Activated naive CD4-positive, alpha-beta T cell treated with anti-CD3 and anti-CD28 coated beads, Interleukin-2, amount 50 U/mL, for 72 hours (primary cell): ENCODE measurements around the gene NECTIN2. TPM values are rescaled to one million over a fixed set of nuclear protein-coding genes. Genes with fewer than 3 reads are reported as not detected.
"Not testable (repeated sequence)": the region's sequence is repeated elsewhere in the genome, so short reads cannot be mapped to it uniquely, and the experiment has no call there.

Source experiments
- ATAC-seq, 2 donors: fragments of 150-1000 bp; cut with Tn5 transposase; 2 replicates each; pipeline ENCODE4 v1.10.0; 2021; ENCODE audit warnings: mild to moderate bottlenecking in 2 of 2, moderate library complexity in 2 of 2
- DNase-seq, 2 donors: peaks; one replicate each; pipeline ENCODE4 v3.0.0; 2021 to 2022; ENCODE audit warnings: low spot score in 2 of 2
- H3K27ac Mint-ChIP-seq, 2 donors: one replicate each; pipeline ENCODE4 v1.8.0; 2022; ENCODE audit warnings: mild to moderate bottlenecking in 2 of 2, mixed read lengths in 2 of 2
- H3K36me3 Mint-ChIP-seq, 2 donors: one replicate each; pipeline ENCODE4 v1.8.0; 2022; ENCODE audit warnings: mixed read lengths in 2 of 2
- H3K9me3 Mint-ChIP-seq, 2 donors: one replicate each; pipeline ENCODE4 v1.8.0; 2022; ENCODE audit warnings: mixed read lengths in 2 of 2
- total RNA-seq, 2 donors: library from RNA; stranded (reverse); gene quantifications; one replicate each; pipeline ENCODE4 v1.2.3, GENCODE V29; 2022

Gene NECTIN2
- total RNA-seq, 2 donors from 2014 or later: 0.89 to 0.98 TPM

GRCh38 chr19:44867578-44867977, 21.5 kb downstream of the NECTIN2 start:
- no peak for ATAC-seq

GRCh38 chr19:44869733-44870470, 23.8 kb downstream of the NECTIN2 start:
- DNase-seq (no peak), ATAC-seq (no peak)
- Mint-ChIP-seq H3K27ac (peak overlapping the region in 1 of 2 donors; percentile 24), H3K9me3 (no peaks in the 10 kb centered on the region), H3K36me3 (no peaks in the 10 kb centered on the region)

More at GRCh38 chr19:44867578-44867977, 21.5 kb downstream of the NECTIN2 start:
- no peak overlapping the region for H3K27ac Mint-ChIP-seq
- H3K36me3 Mint-ChIP-seq: no peaks in the 10 kb centered on the region
- DNase-seq: no peak
- H3K9me3 Mint-ChIP-seq: no peaks in the 10 kb centered on the region

- Mint-ChIP-seq H3K9me3 (no peaks in the 10 kb centered on the region), H3K27ac (no peak overlapping the region), H3K36me3 (no peaks in the 10 kb centered on the region)
- ATAC-seq (no peak), DNase-seq (no peak)
Measured at GRCh38 chr19:44871809-44872208, 25.7 kb downstream of the NECTIN2 start.

- H3K27ac Mint-ChIP-seq: no peak overlapping the region
- no peaks in the 10 kb centered on the region for H3K9me3 Mint-ChIP-seq
- H3K36me3 Mint-ChIP-seq: no peaks in the 10 kb centered on the region
- DNase-seq: no peak
- ATAC-seq: no peak
Measured at GRCh38 chr19:44872661-44873060, 26.6 kb downstream of the NECTIN2 start.

GRCh38 chr19:44874317-44874716, 28.2 kb downstream of the NECTIN2 start:
- DNase-seq (no peak), ATAC-seq (no peak)
- Mint-ChIP-seq H3K36me3 (no peaks in the 10 kb centered on the region), H3K9me3 (no peaks in the 10 kb centered on the region), H3K27ac (no peak overlapping the region)

GRCh38 chr19:44875666-44876451, 29.8 kb downstream of the NECTIN2 start:
- DNase-seq (no peak), ATAC-seq (no peak)
- Mint-ChIP-seq H3K27ac (peak overlapping the region in 1 of 2 donors; percentile 24), H3K9me3 (no peaks in the 10 kb centered on the region), H3K36me3 (no peaks in the 10 kb centered on the region)

- ATAC-seq (no peak), DNase-seq (no peak)
- H3K36me3 Mint-ChIP-seq: no peaks in the 10 kb centered on the region
- peak overlapping the region in 1 of 2 donors; percentile 77 for H3K27ac Mint-ChIP-seq
- H3K9me3 Mint-ChIP-seq: no peaks in the 10 kb centered on the region
Measured at GRCh38 chr19:44876930-44877535, 30.9 kb downstream of the NECTIN2 start.

- Mint-ChIP-seq H3K36me3 (no peaks in the 10 kb centered on the region), H3K9me3 (no peaks in the 10 kb centered on the region), H3K27ac (peak overlapping the region in 1 of 2 donors; percentile 65)
- DNase-seq (no peak), ATAC-seq (no peak)
Measured at GRCh38 chr19:44878120-44878865, 32.2 kb downstream of the NECTIN2 start.

GRCh38 chr19:44879309-44880065, 33.4 kb downstream of the NECTIN2 start:
- H3K36me3 Mint-ChIP-seq: no peaks in the 10 kb centered on the region
- ATAC-seq (no peak), DNase-seq (no peak)

GRCh38 chr19:44882063-44882462, 36.0 kb downstream of the NECTIN2 start:
- H3K9me3 Mint-ChIP-seq: no peaks in the 10 kb centered on the region
- no peak for DNase-seq

More at GRCh38 chr19:44879309-44880065, 33.4 kb downstream of the NECTIN2 start:
- Mint-ChIP-seq H3K9me3 (no peaks in the 10 kb centered on the region), H3K27ac (no peak overlapping the region)

GRCh38 chr19:44882619-44883397, 36.7 kb downstream of the NECTIN2 start:
- not testable (repeated sequence) for DNase-seq, H3K9me3 Mint-ChIP-seq, H3K36me3 Mint-ChIP-seq, ATAC-seq, H3K27ac Mint-ChIP-seq

More at GRCh38 chr19:44882063-44882462, 36.0 kb downstream of the NECTIN2 start:
- ATAC-seq: no peak
- Mint-ChIP-seq H3K27ac (peak overlapping the region in 1 of 2 donors; percentile 71), H3K36me3 (no peaks in the 10 kb centered on the region)

- no peaks in the 10 kb centered on the region for H3K36me3 Mint-ChIP-seq
- H3K9me3 Mint-ChIP-seq: no peaks in the 10 kb centered on the region
- DNase-seq: no peak
- H3K27ac Mint-ChIP-seq: no peak overlapping the region
- no peak for ATAC-seq
Measured at GRCh38 chr19:44883922-44884321, 37.8 kb downstream of the NECTIN2 start.

GRCh38 chr19:44884566-44884965, 38.5 kb downstream of the NECTIN2 start:
- Mint-ChIP-seq H3K36me3 (no peaks in the 10 kb centered on the region), H3K27ac (peak overlapping the region in 1 of 2 donors; percentile 33), H3K9me3 (no peaks in the 10 kb centered on the region)
- DNase-seq (no peak), ATAC-seq (no peak)

GRCh38 chr19:44886141-44886540, 40.0 kb downstream of the NECTIN2 start:
- H3K27ac Mint-ChIP-seq: no peak overlapping the region
- H3K9me3 Mint-ChIP-seq: no peaks in the 10 kb centered on the region
- no peak for DNase-seq
- H3K36me3 Mint-ChIP-seq: no peaks in the 10 kb centered on the region
- no peak for ATAC-seq

GRCh38 chr19:44887648-44888047, 41.6 kb downstream of the NECTIN2 start:
- ATAC-seq (no peak), DNase-seq (no peak)
- no peak overlapping the region for H3K27ac Mint-ChIP-seq
- no peaks in the 10 kb centered on the region for H3K9me3 Mint-ChIP-seq
- peaks cover 7 to 13% of the 10 kb centered on the region in 2 donors for H3K36me3 Mint-ChIP-seq
